NCI-H510A treated with DMSO at 0.1 percent for 48 hours (cell line): Measurements from ENCODE around the gene APRT.

Experiments
- DNase-seq: peaks from one replicate; lab custom pipeline; 2025; lab: John Stamatoyannopoulos, UW

APRT gene, protein sequence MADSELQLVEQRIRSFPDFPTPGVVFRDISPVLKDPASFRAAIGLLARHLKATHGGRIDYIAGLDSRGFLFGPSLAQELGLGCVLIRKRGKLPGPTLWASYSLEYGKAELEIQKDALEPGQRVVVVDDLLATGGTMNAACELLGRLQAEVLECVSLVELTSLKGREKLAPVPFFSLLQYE

DNA sequence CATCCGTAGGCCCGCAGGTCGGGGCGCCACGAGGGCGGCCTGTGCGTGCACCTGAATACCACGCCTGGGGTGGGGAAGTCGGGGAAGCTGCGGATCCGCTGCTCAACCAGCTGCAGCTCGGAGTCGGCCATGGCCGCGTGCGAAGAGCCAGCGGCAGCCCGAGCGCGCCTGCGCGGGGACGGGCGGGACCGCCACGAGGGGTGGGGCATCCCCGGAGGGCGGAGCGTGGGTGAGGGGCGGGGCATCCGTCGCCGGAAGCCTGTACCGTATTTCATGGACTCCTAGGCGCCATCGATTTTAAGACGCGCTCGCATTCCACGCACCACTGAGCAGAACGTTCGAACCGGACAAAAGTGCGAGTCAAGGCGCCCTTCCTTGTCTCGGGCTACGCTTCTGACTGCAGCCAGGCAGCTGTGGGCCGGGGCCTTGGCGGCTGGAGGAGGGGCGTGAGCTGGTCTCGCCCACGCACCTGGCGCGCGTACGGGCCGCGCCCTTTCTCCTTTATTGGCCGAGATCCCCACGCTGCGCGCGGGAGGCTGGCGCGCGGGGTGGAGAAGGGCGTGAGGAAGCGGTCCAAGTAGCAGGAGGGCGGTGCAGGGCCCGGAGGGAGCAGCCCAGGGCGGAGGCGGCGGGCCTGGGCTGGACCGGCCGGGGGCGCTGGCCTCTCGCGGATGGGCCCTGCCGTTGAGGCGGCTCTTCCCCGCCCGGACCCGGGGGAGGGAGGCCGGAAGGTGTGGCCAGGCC is at the start of gene APRT:
Gene APRT (minus strand): TSS at position 160 of the 744 bp plus-strand sequence. CDS start 29 bp downstream, at position 131.
- DNase-seq = peak; percentile 74

DNA sequence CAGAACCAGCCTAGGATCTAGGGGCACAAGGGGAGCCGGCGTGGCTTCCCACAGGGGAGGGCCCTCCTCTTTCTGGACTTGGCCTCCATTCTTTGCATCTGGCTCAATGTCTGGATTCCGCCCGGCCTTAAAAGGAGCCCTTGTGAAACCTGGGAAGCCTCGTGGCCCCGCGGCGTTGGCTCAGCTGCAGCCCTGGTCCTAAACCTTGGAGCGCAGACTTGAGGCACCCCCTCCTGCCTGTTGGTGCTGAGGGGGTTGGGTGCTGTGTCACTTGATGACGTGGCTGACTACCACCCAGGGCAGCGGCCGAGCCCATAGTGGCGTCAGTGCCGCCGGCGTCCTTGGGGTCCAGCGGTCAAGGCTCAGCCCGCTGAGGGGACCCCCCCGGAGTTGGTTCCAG is 49.6 kb upstream of the APRT start:
- no peak for DNase-seq

DNA sequence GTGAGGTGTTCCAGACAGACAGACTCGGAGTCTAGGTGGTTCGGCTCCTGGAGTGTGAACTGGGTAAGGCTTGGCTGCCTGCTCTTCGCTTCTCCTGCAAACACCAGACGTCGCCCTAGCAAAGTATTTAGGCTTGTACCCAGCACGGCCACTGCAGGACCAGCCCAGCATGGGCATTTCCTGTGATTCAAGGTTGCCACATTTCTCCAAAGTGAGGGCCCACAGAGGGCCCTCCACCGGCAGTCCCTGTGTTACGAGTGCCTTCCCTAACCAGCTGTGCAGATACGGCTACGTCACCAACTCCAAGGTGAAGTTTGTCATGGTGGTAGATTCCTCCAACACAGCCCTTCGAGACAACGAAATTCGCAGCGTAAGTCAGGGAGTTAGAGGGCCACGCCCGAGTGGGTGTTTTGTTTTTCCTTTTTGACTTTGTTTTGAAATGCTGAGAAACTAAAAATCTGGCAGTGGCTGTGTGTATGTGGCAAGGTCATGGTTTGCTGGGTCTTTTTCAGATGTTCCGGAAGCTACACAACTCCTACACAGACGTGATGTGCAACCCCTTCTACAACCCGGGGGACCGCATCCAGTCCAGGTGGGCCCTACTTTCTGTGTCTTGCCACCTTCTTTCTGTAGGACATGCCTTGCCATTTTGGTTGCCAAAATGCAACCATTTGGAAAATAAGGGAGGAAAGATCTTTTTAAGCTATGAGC is 47.8 kb upstream of the APRT start:
- DNase-seq = no peak

DNA sequence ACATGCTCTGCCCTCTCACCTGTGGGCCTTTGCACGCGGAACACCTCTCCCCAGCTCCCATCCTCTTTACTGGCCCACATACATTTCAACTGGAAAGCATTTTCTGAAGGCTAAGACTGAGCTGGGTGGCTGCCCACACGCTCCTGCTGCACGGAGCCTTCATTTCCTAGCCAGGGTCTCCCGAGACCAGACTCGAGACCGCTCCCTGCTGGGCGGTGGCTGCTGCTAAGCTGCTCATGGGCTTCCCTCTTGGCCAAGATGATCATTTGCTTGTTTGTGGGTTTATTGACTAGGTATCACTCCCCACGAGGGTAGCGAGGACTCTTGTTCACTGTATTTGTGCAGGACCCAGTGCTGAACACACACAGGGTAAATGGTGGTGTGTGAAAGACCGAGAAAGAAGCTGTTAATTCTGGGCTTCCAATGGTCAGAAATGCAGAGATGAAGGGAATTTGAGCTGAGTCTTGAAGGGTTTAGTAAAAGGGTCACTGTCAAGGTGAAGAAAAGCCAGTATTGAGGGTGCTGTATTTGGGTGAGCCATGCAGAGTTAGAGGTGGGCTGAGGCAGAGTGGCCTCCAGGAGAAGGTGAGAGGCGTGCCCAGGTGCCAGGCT is 46.1 kb upstream of the APRT start:
- DNase-seq = peak; percentile 42

DNA sequence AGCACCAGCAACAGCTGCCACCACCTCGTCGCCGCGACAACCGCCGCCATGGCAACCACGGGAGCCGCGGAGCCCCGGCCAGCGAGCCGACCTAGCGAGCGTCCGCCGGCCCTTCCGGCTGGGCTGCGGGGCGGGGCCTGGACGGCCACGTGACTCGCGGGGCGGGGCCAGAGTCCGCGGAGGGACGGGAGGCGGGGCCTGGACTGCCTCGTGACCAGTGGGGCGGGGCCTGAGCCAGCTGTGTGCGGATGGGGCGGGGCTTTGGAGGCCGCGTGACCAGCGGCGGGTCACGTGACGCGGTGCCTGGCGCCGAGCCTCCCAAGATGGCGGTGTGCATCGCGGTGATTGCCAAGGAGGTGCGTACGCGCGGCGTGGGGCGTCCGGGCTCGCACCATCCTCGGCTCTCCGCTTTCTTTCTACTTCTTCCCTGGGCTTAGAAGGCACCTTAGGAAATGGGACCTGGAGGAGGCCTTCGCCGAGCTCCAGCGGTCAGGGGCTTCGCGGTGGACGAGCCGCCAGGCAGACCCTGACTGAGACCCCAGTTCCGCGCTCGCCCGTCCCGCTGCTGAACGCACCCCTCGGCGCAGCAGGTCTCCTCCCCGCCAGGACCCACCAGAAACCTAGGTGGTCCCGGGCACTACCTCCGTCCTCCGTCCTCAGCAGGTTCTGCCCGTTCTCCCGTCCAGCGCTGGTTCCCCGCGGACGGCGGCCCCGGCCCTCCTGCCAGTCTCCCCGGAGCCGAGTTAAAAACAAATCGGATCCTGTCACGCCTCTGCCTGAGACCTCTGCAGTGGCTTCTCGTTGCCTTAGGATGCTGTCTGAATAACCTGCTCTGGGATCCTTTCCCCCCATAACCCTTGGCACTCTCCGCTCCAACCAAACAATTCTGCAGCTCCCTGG is 45.4 kb upstream of the APRT start, which contains the start of the genes GALNS and TRAPPC2L:
Gene GALNS (minus strand): TSS at position 120 of the 900 bp plus-strand sequence. CDS start 70 bp downstream, at position 50.
Gene TRAPPC2L (plus strand): TSS at position 300 of the 900 bp plus-strand sequence. CDS start 24 bp downstream, at position 324.
- peak; percentile 83 for DNase-seq

DNA sequence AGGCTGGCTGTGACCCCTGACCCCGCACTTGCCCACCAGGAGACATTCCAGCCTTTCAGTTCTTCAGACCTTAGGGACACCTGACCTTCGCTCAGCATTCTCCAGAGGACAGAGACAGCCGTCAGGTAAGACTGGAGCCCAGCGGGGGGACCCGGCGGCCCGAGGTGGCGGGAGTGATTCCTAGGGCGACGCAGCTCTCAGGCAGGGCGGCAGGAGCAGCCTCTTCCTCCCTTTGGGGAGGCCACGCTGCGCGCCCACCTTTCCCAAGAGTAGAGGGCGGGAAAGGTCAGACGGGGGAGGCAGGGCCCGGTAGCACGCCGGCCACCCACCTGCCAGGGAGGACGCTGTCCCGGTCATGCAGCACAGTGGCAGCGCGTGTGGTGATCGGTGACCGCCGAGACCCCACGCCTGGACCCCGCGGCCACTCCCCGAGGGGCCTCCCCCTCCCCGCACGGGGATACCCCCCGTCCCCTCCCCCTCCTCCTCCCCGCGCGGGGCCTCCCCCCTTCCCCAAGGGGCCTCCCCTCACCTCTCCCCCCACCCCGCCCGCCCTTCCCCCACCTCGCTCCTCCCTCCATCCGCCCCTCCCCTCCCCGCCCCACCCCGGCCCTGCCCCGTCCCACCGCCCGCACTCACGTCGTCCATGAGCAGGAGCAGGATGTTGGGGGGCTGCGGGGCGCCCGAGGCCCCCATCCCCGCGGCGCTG is 44.5 kb upstream of the APRT start:
- DNase-seq = no peak

DNA sequence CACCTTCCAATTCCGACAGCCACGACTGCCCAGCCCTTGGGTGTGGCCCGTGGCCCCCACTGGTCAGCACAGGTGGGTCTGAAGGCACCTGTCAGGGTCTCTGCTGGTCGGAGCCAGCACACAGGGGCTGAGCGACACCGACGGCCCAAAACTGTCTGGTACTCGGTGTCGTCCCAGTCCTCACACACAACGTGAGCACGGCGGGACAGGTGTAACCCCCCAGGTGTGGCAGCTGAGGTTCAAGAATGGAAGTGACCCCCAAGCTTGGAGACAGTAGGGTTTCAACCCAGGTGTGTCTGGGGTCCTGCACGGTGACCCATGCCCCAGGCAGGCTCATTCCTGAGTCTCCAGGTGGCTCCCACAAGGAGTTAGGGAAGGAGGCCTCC is 44.0 kb upstream of the APRT start:
- DNase-seq = no peak

DNA sequence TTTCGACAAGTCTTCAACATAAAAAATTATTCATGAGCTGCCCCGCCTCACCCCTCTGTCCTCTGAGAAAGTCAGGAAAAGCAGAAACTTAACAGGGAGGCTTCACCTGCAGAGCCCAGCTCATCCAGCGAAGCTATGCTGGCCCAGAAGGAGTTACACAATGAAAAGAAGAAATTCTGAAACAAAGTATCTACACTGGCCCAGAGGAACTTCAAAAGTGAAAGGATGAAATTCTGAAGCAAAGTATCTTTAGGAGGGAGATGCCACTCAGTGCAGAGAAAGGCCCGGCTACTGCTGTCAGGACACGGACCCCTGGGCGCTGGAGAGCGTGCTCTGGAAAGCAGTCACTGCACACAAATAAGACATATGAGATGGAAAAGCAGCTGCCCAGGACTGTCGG is 43.4 kb upstream of the APRT start:
- DNase-seq = no peak

DNA sequence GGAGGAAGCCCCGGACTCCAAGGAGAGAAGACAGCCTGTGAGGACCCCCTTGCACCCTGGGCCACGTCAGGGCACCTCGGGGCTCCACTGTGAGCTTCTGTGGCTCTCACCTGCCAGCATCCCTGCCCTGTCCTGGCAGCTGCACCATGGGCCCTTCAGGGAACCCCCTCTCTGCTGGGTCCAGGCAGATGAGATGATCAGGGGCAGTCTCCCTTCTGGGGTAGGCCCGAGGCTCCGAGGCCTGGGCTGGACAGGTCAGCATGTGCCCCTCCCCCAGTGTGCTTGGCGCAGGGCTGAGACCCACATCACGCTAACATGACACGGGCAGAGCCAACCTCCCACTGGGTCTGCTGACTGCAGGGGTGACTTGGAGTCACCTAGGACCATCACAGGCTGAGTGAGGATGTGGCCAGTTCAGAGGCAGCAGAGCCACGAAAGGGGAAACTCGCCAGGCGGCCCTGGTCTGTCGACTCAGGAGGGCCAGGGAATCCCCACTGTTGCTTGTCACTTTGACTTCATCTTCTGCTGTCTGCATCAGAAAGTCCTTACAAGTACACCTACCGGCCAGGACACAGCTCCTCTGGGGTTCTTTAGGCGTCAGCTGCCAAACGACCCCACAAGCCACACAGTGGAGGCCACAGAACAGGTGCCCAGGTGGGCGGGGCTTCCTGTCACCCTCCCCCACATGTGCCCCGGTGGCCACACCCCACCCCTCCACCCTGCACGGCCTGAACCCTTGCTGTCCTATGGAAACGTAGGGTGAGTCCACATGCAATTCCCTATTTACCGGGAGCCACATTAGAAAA is 42.8 kb upstream of the APRT start:
- DNase-seq = no peak

DNA sequence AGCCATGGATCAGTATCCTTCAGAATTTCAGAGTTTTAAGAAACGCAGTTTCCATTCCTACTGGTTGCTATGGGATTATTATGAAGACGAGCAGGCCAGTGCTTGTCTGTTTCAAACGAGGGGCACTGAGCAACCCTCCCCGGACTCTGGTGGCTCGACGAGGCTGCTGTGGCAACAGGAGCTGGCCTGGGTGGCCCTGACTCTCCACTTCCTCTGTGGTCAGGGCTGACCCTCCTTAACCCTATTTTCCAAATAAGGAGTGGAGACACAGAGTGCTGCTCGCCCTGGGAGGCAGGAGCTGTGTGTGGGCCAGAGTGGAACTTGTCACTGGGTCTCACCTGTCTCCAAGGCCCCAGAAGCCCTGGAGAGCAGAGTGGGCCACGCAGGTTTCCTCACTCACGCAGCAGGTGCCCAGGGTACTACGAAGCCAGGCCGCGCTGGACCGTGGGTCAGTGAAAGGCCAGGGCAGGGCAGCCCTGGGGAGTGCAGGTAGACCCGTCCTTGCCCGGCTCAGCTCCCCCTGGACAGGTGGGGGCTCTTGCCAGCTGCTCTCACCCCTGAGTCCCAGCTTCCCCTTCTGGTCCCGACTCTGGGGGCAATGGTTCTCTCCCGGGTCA is 41.7 kb upstream of the APRT start:
- no peak for DNase-seq

DNA sequence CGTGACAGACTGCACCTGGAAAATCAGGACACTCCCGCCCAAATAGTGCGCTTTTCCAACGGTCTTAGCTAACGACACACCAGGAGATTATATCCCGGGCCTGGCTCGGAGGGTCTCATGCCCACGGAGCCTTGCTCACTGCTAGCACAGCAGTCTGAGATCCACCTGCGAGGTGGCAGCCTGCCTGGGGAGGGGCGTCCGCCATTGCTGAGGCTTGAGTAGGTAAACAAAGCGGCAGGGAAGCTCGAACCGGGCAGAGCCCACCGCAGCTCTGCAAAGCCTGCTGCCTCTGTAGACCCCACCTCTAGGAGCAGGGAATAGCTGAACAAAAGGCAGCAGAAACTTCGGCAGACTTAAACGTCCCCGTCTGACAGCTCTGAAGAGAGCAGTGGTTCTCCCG is 39.9 kb upstream of the APRT start:
- no peak for DNase-seq

DNA sequence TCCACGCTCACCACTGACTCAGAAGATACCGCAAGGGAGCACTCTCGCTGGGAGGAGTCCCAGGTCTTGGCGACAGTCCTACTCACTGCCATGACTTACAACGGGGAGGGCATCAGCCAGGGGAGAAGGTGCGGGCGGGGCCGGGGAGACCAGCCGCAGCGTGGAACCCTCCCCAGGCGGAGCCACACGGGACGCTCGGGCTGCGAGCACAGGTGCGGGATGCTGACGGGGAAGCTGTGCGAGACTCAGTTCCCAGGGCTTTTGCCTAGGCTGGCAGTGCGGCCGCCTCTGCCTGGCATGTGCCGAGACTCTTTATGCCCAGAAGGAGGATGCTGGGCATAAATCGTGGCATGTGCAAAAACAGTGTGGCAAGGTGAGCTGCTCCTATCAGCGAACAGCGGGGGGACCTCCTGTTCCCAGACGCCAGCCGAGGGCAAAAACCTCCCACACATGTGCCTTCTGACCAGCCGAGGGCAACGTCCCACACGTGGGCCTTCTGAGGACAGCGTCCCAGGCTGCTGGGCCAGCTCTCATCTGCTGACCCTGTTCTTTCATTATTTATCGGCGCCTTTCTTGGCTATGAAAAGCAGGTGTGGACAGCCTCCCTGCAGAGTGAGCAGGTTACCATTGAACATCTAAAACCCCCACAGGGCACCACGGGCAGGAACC is 38.9 kb upstream of the APRT start:
- DNase-seq = no peak

DNA sequence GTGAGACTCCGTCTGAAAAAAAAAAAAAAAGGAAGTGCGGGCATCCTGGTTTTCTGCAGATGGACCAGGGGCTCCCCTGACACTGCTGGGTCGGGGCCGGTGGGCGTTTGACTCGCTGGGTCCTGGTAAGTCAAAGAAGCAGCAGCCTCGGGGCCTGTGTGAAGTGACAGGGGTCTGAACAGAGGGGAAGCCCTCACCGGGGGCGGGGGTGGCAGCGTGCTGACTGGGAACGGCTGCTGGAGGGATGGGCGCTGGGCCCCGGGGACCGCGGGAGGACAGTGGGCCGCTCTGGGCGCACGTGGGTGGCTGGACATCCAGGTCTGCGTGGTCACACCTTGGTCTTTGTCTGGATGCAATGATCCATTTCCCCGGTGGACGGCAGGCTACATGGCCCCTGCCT is 36.8 kb upstream of the APRT start:
- DNase-seq = no peak

DNA sequence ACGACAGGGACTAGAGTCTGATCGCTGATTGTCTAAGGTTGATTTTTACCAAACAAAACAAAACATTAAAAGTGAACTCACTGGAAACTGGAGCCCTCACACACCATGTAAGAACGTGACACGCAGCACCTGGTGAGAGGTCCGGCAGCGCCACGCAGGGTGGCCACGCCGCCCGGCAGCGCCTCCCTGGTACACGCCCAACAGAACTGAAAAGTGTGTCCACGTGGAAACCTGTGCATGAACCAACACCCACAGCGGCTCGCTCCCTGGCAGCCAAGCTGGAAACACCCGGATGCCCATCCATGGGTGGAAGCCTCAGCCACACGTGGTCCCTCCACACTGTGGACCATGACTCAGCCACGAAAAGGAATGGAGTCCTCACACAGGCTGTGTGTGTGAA is 35.9 kb upstream of the APRT start:
- no peak for DNase-seq

DNA sequence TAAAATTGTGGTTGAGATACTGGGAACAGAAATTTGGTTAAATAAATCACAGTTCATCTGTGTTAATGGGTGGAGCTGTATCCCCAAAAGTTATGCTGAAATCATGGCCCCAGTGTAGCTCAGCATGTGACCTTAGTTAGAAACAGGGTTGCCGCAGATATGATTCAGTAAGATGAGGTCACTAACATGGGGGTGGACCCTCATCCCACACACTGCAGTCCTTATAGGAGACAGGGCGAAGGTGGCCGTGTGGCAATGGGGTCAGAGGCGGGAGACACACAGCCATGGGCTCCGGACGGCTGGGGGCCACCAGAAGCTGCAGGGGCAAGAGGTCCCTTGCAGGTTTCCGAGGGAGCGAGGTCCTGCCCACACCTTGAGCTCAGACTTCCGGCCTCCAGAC is 34.4 kb upstream of the APRT start:
- DNase-seq = no peak

DNA sequence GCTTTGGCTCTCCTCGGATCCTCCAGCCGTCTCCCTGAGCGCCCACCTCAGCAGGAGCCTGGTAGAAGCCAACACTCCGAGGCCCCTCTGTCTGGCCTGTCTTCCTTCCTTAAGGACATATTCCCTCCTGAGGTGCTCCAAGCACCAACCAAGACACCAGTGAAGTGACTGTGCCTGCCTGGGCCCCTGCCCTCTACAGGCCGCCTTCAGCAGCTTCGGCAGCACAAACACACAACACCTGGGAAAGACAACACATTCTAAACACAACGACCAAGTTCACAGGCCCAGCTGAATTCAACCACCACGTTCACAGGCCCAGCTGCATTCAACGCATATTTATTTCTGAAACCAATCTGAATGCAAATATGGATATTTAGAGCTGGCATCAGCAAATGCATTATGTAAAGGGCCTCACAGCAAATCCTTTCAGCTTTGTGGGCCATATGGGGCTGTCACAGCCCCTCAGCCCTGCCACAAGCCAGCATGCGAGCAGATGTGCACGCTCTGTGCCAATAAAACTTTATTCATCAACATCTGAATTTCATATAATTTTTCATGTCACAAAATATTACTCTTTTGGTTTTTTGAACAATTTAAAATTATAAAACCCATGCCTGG is 32.8 kb upstream of the APRT start:
- no peak for DNase-seq

DNA sequence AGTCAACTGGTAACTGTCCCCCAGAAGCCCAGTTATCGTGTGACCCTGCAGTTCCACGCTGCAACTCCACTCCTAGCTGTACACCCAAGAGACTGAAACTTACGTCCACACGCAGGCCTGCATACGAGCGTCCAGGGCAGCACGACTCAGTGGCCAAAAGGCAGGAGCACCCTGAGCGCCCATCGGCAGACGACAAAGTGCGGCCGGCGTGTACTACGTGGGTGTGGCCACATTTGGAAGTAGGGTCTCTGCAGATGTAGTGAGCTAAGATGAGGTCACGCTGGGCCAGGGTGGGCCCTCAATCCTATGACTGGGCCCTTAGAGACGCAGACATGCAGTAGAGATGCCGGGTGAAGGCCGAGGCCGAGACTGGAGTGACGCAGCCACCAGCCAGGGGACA is 31.5 kb upstream of the APRT start:
- no peak for DNase-seq

DNA sequence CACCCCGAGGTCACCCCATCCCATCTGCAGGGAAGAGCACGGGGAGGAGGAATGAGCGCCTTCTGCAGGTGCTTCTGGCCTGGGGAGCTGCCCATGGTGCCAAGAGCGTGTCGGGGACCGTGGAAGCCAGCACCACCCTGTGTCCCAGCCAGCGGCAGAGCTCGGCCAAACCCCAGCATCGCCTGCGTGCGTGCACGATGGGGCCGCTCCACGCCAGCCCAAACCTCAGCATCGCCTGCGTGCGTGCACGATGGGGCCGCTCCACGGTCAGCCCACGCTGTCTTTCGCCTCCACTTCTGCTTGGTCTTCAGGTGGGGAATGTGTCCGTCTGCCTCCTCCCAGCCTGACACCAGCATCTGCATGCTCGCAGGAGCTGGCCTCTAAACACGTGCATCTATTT is 31.1 kb upstream of the APRT start:
- no peak for DNase-seq

DNA sequence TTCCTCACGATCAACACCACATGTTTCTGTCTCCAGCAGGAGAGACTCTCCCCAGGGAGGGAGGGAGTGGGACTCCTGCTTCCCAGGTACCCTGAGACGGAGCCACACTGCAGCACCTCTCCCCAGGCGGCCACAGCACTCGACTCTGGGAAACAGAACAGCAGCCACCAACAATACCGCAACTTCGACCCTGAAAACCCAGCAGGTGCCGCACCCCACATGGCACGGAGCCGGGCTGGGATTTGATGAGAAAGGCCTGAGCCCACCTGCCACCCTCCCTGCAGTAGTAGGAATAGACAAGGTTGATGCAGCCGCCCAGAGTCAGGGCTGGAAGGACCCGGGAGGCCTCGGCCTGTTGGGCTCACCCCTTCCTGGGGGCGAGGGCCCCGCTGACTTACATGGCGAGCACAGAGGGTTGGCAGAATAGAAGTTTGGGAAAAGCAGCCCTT is 30.6 kb upstream of the APRT start:
- DNase-seq = no peak
